Right ventricle myocardium inferior (tissue), 1 donor: Measurements from ENCODE around the gene TMEM63A. TPM values are rescaled to one million over a fixed set of nuclear protein-coding genes. Genes with fewer than 3 reads are reported as not detected.
A peak's percentile ranks its signal among the peaks of the same experiment; 100 is the strongest.
"Not testable (repeated sequence)": the region's sequence is repeated elsewhere in the genome, so short reads cannot be mapped to it uniquely, and the experiment has no call there.

Experiments
- ATAC-seq: fragments of 200-7000 bp; cut with Tn5 transposase; one replicate; pipeline ENCODE4 v1.9.1; 2020; ENCODE audit warnings: mild to moderate bottlenecking, moderate library complexity
- DNase-seq: peaks from one replicate; pipeline ENCODE4 v3.0.0; 2021; ENCODE audit errors: missing footprints
- intact Hi-C: fragments of 100-400 bp; cut with DNase I; formaldehyde crosslinking; loops from one replicate; pipeline ENCODE4 v1.11.0; 2022
- total RNA-seq: library from RNA; stranded (reverse); fragmentation: NEBNext Ultra II Directional; extraction: Animal tissue kit (Norgen Biotek cat#: 25700); gene quantifications from one replicate; pipeline ENCODE4 v1.2.1, GENCODE V29; 2021
- donor health status: DM: no; HTN: yes; CAD: no; lungs with severe emphysema.

TMEM63A gene
- total RNA-seq, 1 donor from 2014 or later, result 30.6 TPM

- intact Hi-C loops, result no loop called here
- DNase-seq, result no peak
- ATAC-seq, result peak; percentile 29
Observed at GRCh38 chr1:225888898-225889601, 6.9 kb upstream of the TMEM63A start, which contains the start of gene LEFTY1. Gene LEFTY1 (minus strand): TSS chr1:225889146. CDS start chr1:225889066, 80 bp downstream.

- no peak for ATAC-seq
Observed at GRCh38 chr1:225888289-225888897, 6.2 kb upstream of the TMEM63A start.

GRCh38 chr1:225887554-225888288 lies 5.5 kb upstream of the TMEM63A start:
- DNase-seq, intact Hi-C loops, ATAC-seq: not testable (repeated sequence)

More at GRCh38 chr1:225888289-225888897, 6.2 kb upstream of the TMEM63A start:
- no peak for DNase-seq
- intact Hi-C loops, result no loop called here

GRCh38 chr1:225887030-225887314 lies 4.8 kb upstream of the TMEM63A start:
- ATAC-seq, result no peak
- no peak for DNase-seq
- intact Hi-C loops, result no loop called here

- DNase-seq (no peak), ATAC-seq (no peak)
- intact Hi-C loops, result no loop called here
Observed at GRCh38 chr1:225886159-225887029, 4.2 kb upstream of the TMEM63A start.

GRCh38 chr1:225885336-225885735 lies 3.2 kb upstream of the TMEM63A start:
- DNase-seq (no peak), ATAC-seq (no peak)
- intact Hi-C loops, result no loop called here

- intact Hi-C loops, result loop anchor here (5.0 kb wide), 1 partner anchor 71 kb away; the partner anchor contains the start of gene EPHX1
- no peak for DNase-seq
- no peak for ATAC-seq
Observed at GRCh38 chr1:225883616-225884265, 1.6 kb upstream of the TMEM63A start.

GRCh38 chr1:225882694-225883615 lies 775 bp upstream of the TMEM63A start:
- peak; percentile 84 for DNase-seq
- intact Hi-C loops, result loop anchor here (1.0 to 5.0 kb wide), 2 partner anchors 41 to 71 kb away; partner anchors contain the start of genes EPHX1 and PYCR2

GRCh38 chr1:225881081-225881958 lies 860 bp downstream of the TMEM63A start:
- ATAC-seq, result peak; percentile 34
- peak; percentile 81 for DNase-seq
- intact Hi-C loops, result loop anchor here (5.0 kb wide), 1 partner anchor 69 kb away; the partner anchor contains the start of gene EPHX1

More at GRCh38 chr1:225882694-225883615, 775 bp upstream of the TMEM63A start:
- ATAC-seq, result peak; percentile 55

GRCh38 chr1:225880636-225881035 lies 1.5 kb downstream of the TMEM63A start:
- intact Hi-C loops, result loop anchor here (5.0 kb wide), 1 partner anchor 68 kb away; the partner anchor contains the start of gene EPHX1
- no peak for DNase-seq
- ATAC-seq, result no peak

GRCh38 chr1:225880222-225880588 lies 2.0 kb downstream of the TMEM63A start:
- no peak for ATAC-seq
- intact Hi-C loops, result loop anchor here (5.0 kb wide), 1 partner anchor 68 kb away; the partner anchor contains the start of gene EPHX1
- DNase-seq, result no peak

GRCh38 chr1:225879521-225880221 lies 2.5 kb downstream of the TMEM63A start:
- intact Hi-C loops, result loop anchor here (5.0 kb wide), 1 partner anchor 67 kb away; the partner anchor contains the start of gene EPHX1
- no peak for ATAC-seq
- DNase-seq, result no peak

GRCh38 chr1:225878282-225878681 lies 3.9 kb downstream of the TMEM63A start:
- no peak for DNase-seq
- intact Hi-C loops, result no loop called here
- ATAC-seq, result no peak

- ATAC-seq, result peak; percentile 29
- intact Hi-C loops, result loop anchor here (2.0 kb wide), 1 partner anchor 33 kb away; no protein-coding TSS in a partner anchor
- peak; percentile 79 for DNase-seq
Observed at GRCh38 chr1:225877580-225877979, 4.6 kb downstream of the TMEM63A start.

- no peak for DNase-seq
- intact Hi-C loops, result loop anchor here (2.0 kb wide), 1 partner anchor 34 kb away; no protein-coding TSS in a partner anchor
- ATAC-seq, result no peak
Observed at GRCh38 chr1:225876900-225877510, 5.2 kb downstream of the TMEM63A start.
